Gastroesophageal sphincter (tissue), 4 donors: ENCODE results near the gene MACROD1. TPM values are rescaled to one million over a fixed set of nuclear protein-coding genes. Genes with fewer than 3 reads are reported as not detected.

Experiments
- ATAC-seq: fragments of 150-250 bp; one replicate; pipeline ENCODE4 v1.9.1; 2016; ENCODE audit warnings: mild to moderate bottlenecking, moderate library complexity
- H3K27ac ChIP-seq, 4 donors: fragments of 200-600 bp; sonication (generic) in 3 of 4; 1 replicate in 3 of 4; 2 replicates in 1 of 4; pipeline ENCODE4 v1.5.1; 2016 to 2019
- H3K27me3 ChIP-seq: fragments of 200-600 bp; sonication (generic); one replicate; pipeline ENCODE4 v1.5.1; 2019
- H3K36me3 ChIP-seq, 2 donors: fragments of 200-600 bp; sonication (generic); one replicate each; pipeline ENCODE4 v1.5.1; 2019; ENCODE audit warnings: control low read depth in 1 of 2
- H3K4me1 ChIP-seq, 3 donors: fragments of 200-600 bp; sonication (generic); 1 replicate in 2 of 3; 2 replicates in 1 of 3; pipeline ENCODE4 v1.5.1; 2016 to 2019; ENCODE audit warnings: control low read depth in 2 of 3
- H3K4me3 ChIP-seq, 2 donors: fragments of 200-600 bp; sonication (generic); one replicate each; pipeline ENCODE4 v1.5.1; 2019; ENCODE audit warnings: mild to moderate bottlenecking in 1 of 2, moderate library complexity in 1 of 2
- H3K9me3 ChIP-seq, 3 donors: fragments of 200-600 bp; sonication (generic); one replicate each; pipeline ENCODE4 v1.5.1; 2017 to 2019; ENCODE audit warnings: control low read depth in 2 of 3
- EP300 ChIP-seq: sonication (generic); formaldehyde crosslinking; IDR thresholded peaks from one replicate; pipeline ENCODE4 v1.6.1; 2017; ENCODE audit warnings: antibody characterized with exemption, mild to moderate bottlenecking
- POLR2A ChIP-seq, 2 donors: fragments of 450-650 bp; IDR thresholded peaks; one replicate each; pipeline ENCODE4 v1.6.1; 2017; ENCODE audit warnings: antibody characterized with exemption in 2 of 2, mild to moderate bottlenecking in 2 of 2, moderate library complexity in 1 of 2
- POLR2AphosphoS5 ChIP-seq: sonication (generic); formaldehyde crosslinking; IDR thresholded peaks from one replicate; pipeline ENCODE4 v1.6.1; 2017; ENCODE audit warnings: antibody characterized with exemption
- WGBS, 2 donors: methylation state at CpG; one replicate each; pipeline ENCODE4 v1.1.5; 2018; ENCODE audit warnings: low coverage in 1 of 2; 5-methylcytosine and 5-hydroxymethylcytosine counted together
- total RNA-seq, 4 donors: library from RNA; depleted of rRNA; stranded (reverse); fragments of >200 nt; gene quantifications; one replicate each; pipeline ENCODE4 v1.1.0, GENCODE V29; 2016
- TF ChIP-seq, protein P1 (sequence below), 4 experiments: fragments of 200-600 bp in 2 of 4; fragments of 450-650 bp in 2 of 4; sonication (generic) in 1 of 4; IDR thresholded peaks; one replicate each; pipeline ENCODE4 v1.5.1; 2017 to 2019; ENCODE audit warnings: antibody characterized with exemption in 4 of 4, mild to moderate bottlenecking in 2 of 4, moderate library complexity in 2 of 4

MACROD1 gene
- total RNA-seq, 4 donors from 2014 or later = 26.9 to 56.2 (median 30.4) TPM

DNA sequence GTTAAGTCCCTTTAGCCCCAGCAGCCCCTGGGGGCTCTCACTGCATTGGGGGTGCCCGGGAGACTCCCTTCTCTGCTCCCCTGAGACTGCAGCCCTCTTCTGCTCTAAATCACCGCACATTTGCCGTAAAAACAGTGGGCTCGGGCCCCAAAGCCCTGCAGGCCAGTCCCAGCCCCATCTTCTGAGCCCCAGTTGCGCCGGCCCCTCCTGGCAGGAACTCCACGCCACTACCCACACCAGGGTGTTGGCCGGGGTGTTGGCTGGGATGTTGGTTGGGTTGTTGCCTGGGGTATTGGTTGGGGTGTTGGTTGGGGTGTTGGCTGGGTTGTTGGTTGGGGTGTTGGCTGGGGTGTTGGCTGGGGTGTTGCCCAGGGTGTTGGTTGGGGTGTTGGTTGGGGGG lies 156.2 kb downstream of the MACROD1 start:
- Histone ChIP-seq H3K36me3 (no peaks in the 10 kb centered on the region), H3K27ac (no peak overlapping the region), H3K4me3 (no peak overlapping the region), H3K27me3 (peaks cover 12% of the 10 kb centered on the region), H3K4me1 (peaks cover 0 to 25% (median 11%) of the 10 kb centered on the region in 3 donors), H3K9me3 (no peaks in the 10 kb centered on the region)
- no CpG with 5 or more reads among the region's 8 CpGs for WGBS, 2 donors
- TF ChIP-seq EP300 (no peak), POLR2AphosphoS5 (no peak), POLR2A (IDR thresholded peaks at IDR 0.05) (no peak)
- TF ChIP-seq, protein P1, sequence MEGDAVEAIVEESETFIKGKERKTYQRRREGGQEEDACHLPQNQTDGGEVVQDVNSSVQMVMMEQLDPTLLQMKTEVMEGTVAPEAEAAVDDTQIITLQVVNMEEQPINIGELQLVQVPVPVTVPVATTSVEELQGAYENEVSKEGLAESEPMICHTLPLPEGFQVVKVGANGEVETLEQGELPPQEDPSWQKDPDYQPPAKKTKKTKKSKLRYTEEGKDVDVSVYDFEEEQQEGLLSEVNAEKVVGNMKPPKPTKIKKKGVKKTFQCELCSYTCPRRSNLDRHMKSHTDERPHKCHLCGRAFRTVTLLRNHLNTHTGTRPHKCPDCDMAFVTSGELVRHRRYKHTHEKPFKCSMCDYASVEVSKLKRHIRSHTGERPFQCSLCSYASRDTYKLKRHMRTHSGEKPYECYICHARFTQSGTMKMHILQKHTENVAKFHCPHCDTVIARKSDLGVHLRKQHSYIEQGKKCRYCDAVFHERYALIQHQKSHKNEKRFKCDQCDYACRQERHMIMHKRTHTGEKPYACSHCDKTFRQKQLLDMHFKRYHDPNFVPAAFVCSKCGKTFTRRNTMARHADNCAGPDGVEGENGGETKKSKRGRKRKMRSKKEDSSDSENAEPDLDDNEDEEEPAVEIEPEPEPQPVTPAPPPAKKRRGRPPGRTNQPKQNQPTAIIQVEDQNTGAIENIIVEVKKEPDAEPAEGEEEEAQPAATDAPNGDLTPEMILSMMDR (IDR thresholded peaks at IDR 0.05) = no peak
- ATAC-seq = no peak

DNA sequence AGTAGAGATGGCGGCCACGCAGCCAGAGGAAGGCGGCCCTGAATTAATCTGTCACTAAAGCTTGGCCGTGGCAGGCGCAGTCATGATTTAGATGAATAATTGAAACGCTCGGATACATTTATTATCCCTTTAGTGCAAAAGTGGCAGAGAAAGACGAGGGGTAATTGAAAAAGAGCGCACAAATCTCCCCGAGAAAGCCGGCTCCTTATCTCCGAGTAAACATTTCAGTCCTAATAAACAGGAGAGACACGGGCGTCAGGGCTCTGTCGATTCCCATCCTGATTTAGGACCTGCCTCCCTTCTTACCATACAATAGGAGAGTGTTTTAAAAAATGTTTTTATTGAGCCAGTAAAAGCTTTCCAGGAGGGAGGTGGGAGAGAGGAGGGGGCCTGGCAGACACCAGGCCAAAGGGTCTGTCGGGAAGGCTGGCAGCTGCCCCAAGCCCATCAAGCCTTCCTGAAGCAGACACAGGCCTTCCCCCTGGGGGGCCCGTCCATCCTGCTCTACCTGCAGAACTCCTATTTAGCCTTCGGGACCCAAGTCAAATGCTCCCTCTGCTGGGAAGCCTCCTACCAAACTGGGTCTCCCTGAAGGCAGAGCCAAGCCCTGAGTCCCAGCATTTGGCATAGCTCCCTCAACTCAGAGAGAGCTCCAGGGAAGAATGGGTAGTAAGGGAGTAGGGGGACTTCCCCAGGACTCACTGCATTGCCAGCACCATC lies 156.8 kb downstream of the MACROD1 start:
- Histone ChIP-seq H3K36me3 (no peaks in the 10 kb centered on the region), H3K4me3 (no peak overlapping the region), H3K4me1 (peaks cover 0 to 25% (median 11%) of the 10 kb centered on the region in 3 donors), H3K27ac (no peak overlapping the region), H3K9me3 (no peaks in the 10 kb centered on the region), H3K27me3 (peaks cover 12% of the 10 kb centered on the region)
- WGBS, 2 donors = 88 to 93% methylated on average over 10 to 12 of the region's 18 CpGs
- TF ChIP-seq POLR2AphosphoS5 (no peak), POLR2A (IDR thresholded peaks at IDR 0.05) (no peak)
- TF ChIP-seq, protein P1 (IDR thresholded peaks at IDR 0.05) = no peak
- ATAC-seq = no peak

DNA sequence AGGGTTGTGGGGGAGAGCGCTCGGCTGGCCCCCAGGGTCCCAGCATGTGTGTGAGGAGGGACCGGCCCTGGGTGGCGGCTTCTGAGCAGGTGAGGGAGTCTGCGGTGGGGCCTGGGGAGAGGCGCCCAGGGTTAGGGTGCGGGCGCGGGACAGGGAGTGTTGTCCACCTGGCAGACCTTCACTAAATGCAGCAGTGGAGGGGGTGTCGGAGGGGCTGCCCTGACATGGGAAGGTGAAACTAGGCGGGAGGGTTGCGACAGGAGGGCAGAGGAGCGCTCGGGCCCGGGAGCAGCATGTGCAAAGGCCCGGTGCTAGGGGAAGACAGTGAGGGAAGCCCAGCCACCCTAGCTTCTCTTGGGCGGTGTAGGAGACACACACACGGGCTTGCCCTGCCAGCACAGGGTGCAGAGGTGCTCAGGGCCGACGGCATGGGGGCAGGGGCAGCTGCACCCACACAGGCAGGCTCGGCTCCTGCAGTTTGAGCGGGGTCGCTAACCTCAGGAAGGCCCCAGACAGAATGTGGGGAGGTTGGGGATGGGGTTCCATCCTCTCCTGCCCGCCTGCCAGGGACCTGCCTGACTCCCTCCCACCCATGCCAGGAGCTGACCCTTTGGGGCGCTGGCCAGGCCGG lies 157.5 kb downstream of the MACROD1 start:
- no peak for ATAC-seq
- Histone ChIP-seq H3K27ac (peak overlapping the region in 3 of 4 donors; percentile 17 to 67 (median 49)), H3K4me1 (peaks cover 0 to 25% (median 11%) of the 10 kb centered on the region in 3 donors), H3K27me3 (peaks cover 12% of the 10 kb centered on the region), H3K4me3 (peak overlapping the region in 1 of 2 donors; percentile 46), H3K9me3 (no peaks in the 10 kb centered on the region), H3K36me3 (no peaks in the 10 kb centered on the region)
- WGBS, 2 donors = 86 to 94% methylated on average over 3 to 15 of the region's 26 CpGs
- TF ChIP-seq, protein P1 (IDR thresholded peaks at IDR 0.05) = no peak
- no peak for TF ChIP-seq POLR2AphosphoS5
- TF ChIP-seq POLR2A (IDR thresholded peaks at IDR 0.05) = no peak
- no peak for TF ChIP-seq EP300

DNA sequence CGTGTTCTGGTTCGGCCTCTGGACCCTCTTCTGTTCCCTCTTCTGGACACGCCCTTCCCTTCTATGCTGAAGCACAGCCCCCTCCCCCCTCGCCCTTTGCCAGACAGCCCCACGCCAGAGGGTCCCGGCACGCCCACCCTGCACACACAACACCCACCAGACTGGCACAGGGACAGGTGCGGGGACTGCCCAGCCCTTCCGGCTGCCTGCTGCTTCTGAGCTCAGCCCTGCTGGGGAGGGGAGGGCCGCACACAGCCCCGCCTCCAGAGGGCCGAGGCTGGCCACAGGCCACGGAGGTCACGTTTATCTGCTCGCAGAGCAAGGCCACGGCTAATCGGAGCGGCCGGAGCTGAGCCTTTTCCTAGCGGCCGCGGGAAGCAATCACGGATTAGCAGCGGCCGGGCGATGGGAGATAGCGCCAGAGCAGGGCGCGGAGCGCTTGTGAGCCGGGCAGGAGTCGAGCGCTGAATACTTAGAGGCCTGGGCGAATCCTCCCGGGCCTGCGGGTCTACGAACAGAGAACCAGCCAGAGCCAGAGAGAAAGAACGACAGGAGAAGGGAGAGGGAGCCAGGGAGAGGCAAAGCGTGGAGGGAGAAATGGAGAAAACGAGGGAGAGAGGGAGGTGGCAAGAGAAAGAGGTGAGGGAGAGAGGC lies 158.2 kb downstream of the MACROD1 start:
- H3K4me3 ChIP-seq = peak overlapping the region; percentile 20 to 46
- peak overlapping the region in 3 of 4 donors; percentile 17 to 67 (median 49) for H3K27ac ChIP-seq
- 0 to 16% methylated on average over 3 to 13 of the region's 40 CpGs for WGBS, 2 donors
- peak; percentile 81 for ATAC-seq
- H3K9me3 ChIP-seq = no peaks in the 10 kb centered on the region
- no peak for TF ChIP-seq EP300
- no peak for TF ChIP-seq POLR2A (IDR thresholded peaks at IDR 0.05)
- TF ChIP-seq, protein P1 (IDR thresholded peaks at IDR 0.05) = peak in 3 of 4 experiments; percentile 25 to 48 (median 46)
- TF ChIP-seq POLR2AphosphoS5 = no peak
- H3K4me1 ChIP-seq = peaks cover 0 to 25% (median 11%) of the 10 kb centered on the region in 3 donors
- no peaks in the 10 kb centered on the region for H3K36me3 ChIP-seq
- peaks cover 12% of the 10 kb centered on the region for H3K27me3 ChIP-seq
